22Rv1 (cell line): ENCODE results near the gene LYVE1.

Source experiments
- H3K27ac ChIP-seq: fragments of 450-650 bp; 2 replicates; pipeline ENCODE4 v1.5.1; 2017
- CTCF ChIP-seq: fragments of 450-650 bp; IDR thresholded peaks from 2 replicates; pipeline ENCODE4 v1.5.1; 2017; ENCODE audit warnings: mild to moderate bottlenecking
- ZFX ChIP-seq: fragments of 450-650 bp; IDR thresholded peaks from 2 replicates; pipeline ENCODE4 v1.6.1; 2017; ENCODE audit warnings: antibody characterized with exemption, borderline replicate concordance

Gene LYVE1

DNA sequence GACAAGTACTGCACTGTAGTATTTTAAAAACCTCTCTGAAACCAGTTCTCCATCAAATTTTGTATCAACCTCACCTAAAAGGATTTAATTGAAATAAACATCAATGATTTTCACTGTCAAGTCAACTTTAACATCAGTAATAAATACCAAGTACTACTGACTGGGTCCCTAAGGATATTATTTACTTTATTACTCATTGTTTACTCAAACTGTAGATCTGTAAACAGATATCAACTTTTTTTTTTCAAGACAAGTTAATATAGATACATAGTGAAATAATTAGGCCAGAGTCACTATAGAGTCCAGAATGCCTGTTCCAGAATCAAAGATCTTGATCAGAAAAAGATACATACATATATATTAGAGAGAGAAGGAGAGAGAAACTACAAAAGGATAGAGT, 29.1 kb downstream of the LYVE1 start:
- no peak overlapping the region for H3K27ac ChIP-seq

DNA sequence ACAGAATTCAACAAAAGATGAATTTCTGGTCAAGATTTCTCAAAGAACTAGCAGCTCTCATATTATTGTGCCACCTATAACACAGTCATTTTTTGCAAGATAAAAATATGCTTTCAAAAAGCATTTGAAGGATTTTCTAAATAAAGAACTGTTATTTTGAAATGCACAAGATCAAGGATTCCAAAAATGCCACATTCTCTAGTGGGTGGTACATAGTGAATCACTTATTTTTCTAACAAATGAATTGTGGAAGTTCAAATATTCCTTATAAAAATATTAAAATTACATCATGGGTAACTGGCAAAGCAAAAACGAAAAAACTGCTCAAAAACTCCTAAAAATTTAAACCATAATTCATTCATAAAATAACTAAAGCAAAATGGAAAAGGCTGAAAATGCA, 29.5 kb downstream of the LYVE1 start:
- TF ChIP-seq ZFX (no peak), CTCF (no peak)
- no peak overlapping the region for H3K27ac ChIP-seq

More for the DNA sequence above, 29.1 kb downstream of the LYVE1 start:
- no peak for TF ChIP-seq ZFX
- TF ChIP-seq CTCF = no peak

DNA sequence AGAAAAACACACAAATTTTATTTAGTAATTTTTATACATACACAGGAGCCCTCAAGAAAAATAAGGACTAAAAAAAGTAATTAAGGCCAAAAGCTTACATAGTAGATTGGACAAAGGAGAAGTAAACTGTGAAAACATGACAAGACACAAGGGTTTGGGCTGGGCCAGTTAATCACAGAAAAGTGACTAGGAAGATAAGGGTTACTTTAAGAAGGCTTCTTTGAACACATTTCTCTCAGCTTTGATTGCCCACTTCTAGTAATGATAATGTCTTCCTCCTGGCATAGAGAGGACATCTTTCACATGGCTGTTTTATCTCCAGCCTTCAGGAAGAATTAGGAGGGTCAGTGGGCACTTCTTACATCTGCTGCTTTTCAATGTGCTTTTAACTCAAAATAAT, 30.9 kb downstream of the LYVE1 start:
- H3K27ac ChIP-seq = no peak overlapping the region
- TF ChIP-seq CTCF = no peak
- no peak for TF ChIP-seq ZFX

DNA sequence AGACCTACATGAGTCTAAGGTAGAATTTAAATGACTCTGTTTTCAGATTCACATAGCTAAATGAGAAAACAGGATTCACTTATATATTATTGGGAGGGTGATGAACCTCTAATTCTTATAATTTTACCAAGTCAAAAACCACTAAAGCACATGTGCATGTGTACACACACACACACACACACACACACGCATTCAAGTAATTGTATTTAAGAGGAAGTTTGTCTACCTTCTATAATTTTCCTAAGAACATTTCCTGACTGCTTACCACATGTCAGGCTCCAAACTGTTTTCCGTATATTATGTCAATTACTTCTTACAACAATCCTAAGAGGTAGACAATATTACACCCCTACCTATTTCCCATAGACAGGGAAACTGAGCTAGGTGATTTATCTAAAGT, 34.1 kb downstream of the LYVE1 start:
- H3K27ac ChIP-seq = no peak overlapping the region
- TF ChIP-seq CTCF (no peak), ZFX (no peak)

- H3K27ac ChIP-seq = no peak overlapping the region
- no peak for TF ChIP-seq CTCF
- no peak for TF ChIP-seq ZFX
Measured at GRCh38 chr11:10533323-10533722, 35.1 kb downstream of the LYVE1 start.

DNA sequence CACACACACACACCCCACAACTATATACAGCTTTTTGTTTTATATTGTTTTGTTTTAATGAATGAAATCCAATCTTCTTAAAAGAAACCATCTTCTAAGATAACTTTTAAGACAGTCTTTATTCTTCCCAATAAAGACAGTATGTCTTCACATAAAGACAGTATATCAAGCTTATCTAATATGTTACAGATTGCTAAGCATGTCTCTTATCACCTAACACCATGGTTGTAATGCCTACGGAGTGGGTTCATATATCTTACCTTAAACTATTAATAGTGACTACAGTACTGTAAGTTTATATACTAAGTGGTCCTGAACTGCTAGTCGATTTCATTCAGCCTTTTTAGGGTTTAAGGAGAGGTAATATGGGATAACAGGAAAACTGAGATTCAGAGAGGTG, 35.9 kb downstream of the LYVE1 start:
- H3K27ac ChIP-seq = no peak overlapping the region
- TF ChIP-seq CTCF (no peak), ZFX (no peak)

- TF ChIP-seq ZFX (no peak), CTCF (no peak)
- H3K27ac ChIP-seq = no peak overlapping the region
Measured at GRCh38 chr11:10529279-10529678, 39.2 kb downstream of the LYVE1 start.
